Trophoblast cell (in vitro differentiated cells and primary cell): ENCODE data around the gene QSOX2.

Experiments
- DNase-seq, 2 donors: peaks; one replicate each; pipeline ENCODE4 v3.0.0-alpha.2; 2016
- H2AFZ ChIP-seq: 2 replicates; pipeline ENCODE4 v1.6.1; 2013; ENCODE audit warnings: low read length, moderate library complexity, mild to moderate bottlenecking; ENCODE audit not compliant: insufficient read depth, poor library complexity
- H2AK5ac ChIP-seq: 2 replicates; pipeline ENCODE4 v1.6.1; 2013; ENCODE audit warnings: mild to moderate bottlenecking, low read length
- H2BK120ac ChIP-seq: 2 replicates; pipeline ENCODE4 v1.6.1; 2013; ENCODE audit warnings: low read length, mild to moderate bottlenecking, moderate library complexity; ENCODE audit not compliant: insufficient read depth, poor library complexity
- H2BK12ac ChIP-seq: 2 replicates; pipeline ENCODE4 v1.6.1; 2013; ENCODE audit warnings: mild to moderate bottlenecking, low read length, moderate library complexity
- H2BK5ac ChIP-seq: 2 replicates; pipeline ENCODE4 v1.6.1; 2013; ENCODE audit warnings: low read length, low read depth, moderate library complexity, mild to moderate bottlenecking; ENCODE audit not compliant: poor library complexity
- H3K14ac ChIP-seq: 2 replicates; pipeline ENCODE4 v1.6.1; 2013; ENCODE audit warnings: mild to moderate bottlenecking, low read length
- H3K18ac ChIP-seq: 2 replicates; pipeline ENCODE4 v1.6.1; 2013; ENCODE audit warnings: mild to moderate bottlenecking, low read length
- H3K23ac ChIP-seq: 2 replicates; pipeline ENCODE4 v1.6.1; 2013; ENCODE audit warnings: low read length
- H3K27ac ChIP-seq: 2 replicates; pipeline ENCODE4 v1.5.1; 2013; ENCODE audit warnings: low read depth, mild to moderate bottlenecking, inconsistent platforms, low read length, moderate library complexity
- H3K27me3 ChIP-seq: 2 replicates; pipeline ENCODE4 v1.6.1; 2013; ENCODE audit warnings: inconsistent platforms, mild to moderate bottlenecking, low read length, moderate library complexity; ENCODE audit not compliant: insufficient read depth
- H3K36me3 ChIP-seq, 2 experiments: 1 replicate in 1 of 2; 2 replicates in 1 of 2; pipeline ENCODE4 v1.6.1; 2013; ENCODE audit warnings: low read length in 2 of 2, mild to moderate bottlenecking in 2 of 2, moderate library complexity in 1 of 2; ENCODE audit not compliant: insufficient read depth in 2 of 2, control insufficient read depth in 1 of 2
- H3K4ac ChIP-seq: 2 replicates; pipeline ENCODE4 v1.6.1; 2013; ENCODE audit warnings: low read depth, mild to moderate bottlenecking, low read length, moderate library complexity
- H3K4me1 ChIP-seq, 2 experiments: 1 replicate in 1 of 2; 2 replicates in 1 of 2; pipeline ENCODE4 v1.6.1; 2013; ENCODE audit warnings: low read length in 2 of 2, mild to moderate bottlenecking in 2 of 2, moderate library complexity in 1 of 2; ENCODE audit not compliant: insufficient read depth in 2 of 2, control insufficient read depth in 1 of 2
- H3K4me2 ChIP-seq: 2 replicates; pipeline ENCODE4 v1.6.1; 2013; ENCODE audit warnings: inconsistent platforms, mild to moderate bottlenecking, low read length, moderate library complexity
- H3K4me3 ChIP-seq: 2 replicates; pipeline ENCODE4 v1.5.1; 2013; ENCODE audit warnings: mild to moderate bottlenecking, low read depth, low read length, inconsistent platforms
- H3K79me1 ChIP-seq: one replicate; pipeline ENCODE4 v1.6.1; 2013; ENCODE audit warnings: low read length
- H3K79me2 ChIP-seq: 2 replicates; pipeline ENCODE4 v1.6.1; 2013; ENCODE audit warnings: low read length, mild to moderate bottlenecking; ENCODE audit not compliant: control insufficient read depth, insufficient read depth, poor library complexity
- H3K9ac ChIP-seq: 2 replicates; pipeline ENCODE4 v1.6.1; 2013; ENCODE audit warnings: mild to moderate bottlenecking, low read length
- H3K9me3 ChIP-seq: 2 replicates; pipeline ENCODE4 v1.6.1; 2013; ENCODE audit warnings: low read depth, mild to moderate bottlenecking, control low read depth, inconsistent platforms, low read length; ENCODE audit not compliant: insufficient read depth
- H4K12ac ChIP-seq: 2 replicates; pipeline ENCODE4 v1.6.1; 2013; ENCODE audit warnings: low read depth, mild to moderate bottlenecking, low read length, moderate library complexity
- H4K8ac ChIP-seq: 2 replicates; pipeline ENCODE4 v1.6.1; 2013; ENCODE audit warnings: low read depth, mild to moderate bottlenecking, low read length, moderate library complexity
- H4K91ac ChIP-seq: one replicate; pipeline ENCODE4 v1.6.1; 2013; ENCODE audit warnings: low read depth, mild to moderate bottlenecking, low read length, moderate library complexity
- WGBS: extraction: QIAGEN DNeasy Blood & Tissue Kit; methylation state at CpG from one replicate; pipeline ENCODE4 v1.1.7; 2013; ENCODE audit warnings: missing lambda C conversion rate; ENCODE audit not compliant: insufficient read length, insufficient coverage; ENCODE audit errors: extremely low coverage; 5-methylcytosine and 5-hydroxymethylcytosine counted together

QSOX2 gene

DNA sequence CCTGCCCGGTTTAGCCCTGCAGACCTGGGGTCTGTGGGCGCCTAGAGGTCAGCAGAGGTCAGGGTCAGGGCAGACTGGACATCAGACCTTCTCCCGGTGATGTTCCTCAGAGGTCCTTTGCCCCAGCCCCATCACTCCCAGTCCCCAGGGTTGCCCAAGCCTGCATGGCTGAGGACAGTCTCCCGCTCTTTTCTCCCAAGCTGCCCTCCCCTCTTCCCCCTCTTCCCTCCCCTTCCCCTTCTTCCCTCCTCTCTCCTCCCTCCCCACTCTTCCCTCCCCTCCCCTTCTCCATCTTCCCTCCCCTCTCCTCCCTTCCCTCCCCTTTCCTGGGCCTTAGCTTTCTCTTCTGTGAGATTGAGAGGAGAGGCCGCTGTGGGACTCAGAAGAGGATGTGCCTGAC lies 51.1 kb downstream of the QSOX2 start:
- DNase-seq: no peak
- Histone ChIP-seq H3K18ac (no peak overlapping the region), H2BK120ac (no peak overlapping the region), H3K79me2 (no peaks in the 10 kb centered on the region), H3K36me3 (no peaks in the 10 kb centered on the region), H2BK12ac (no peak overlapping the region), H4K8ac (no peak overlapping the region), H3K4me1 (no peaks in the 10 kb centered on the region), H3K9ac (no peak overlapping the region), H2BK5ac (no peak overlapping the region), H3K4me2 (no peak overlapping the region), H3K23ac (no peak overlapping the region), H4K91ac (no peak overlapping the region), H3K4ac (no peak overlapping the region), H3K27ac (no peak overlapping the region), H3K4me3 (no peak overlapping the region), H3K27me3 (peaks cover 75% of the 10 kb centered on the region), H2AFZ (no peak overlapping the region), H3K79me1 (no peaks in the 10 kb centered on the region), H3K9me3 (peaks cover 22% of the 10 kb centered on the region), H3K14ac (no peak overlapping the region), H4K12ac (no peak overlapping the region), H2AK5ac (no peak overlapping the region)
- no CpG with 5 or more reads among the region's 5 CpGs for WGBS

DNA sequence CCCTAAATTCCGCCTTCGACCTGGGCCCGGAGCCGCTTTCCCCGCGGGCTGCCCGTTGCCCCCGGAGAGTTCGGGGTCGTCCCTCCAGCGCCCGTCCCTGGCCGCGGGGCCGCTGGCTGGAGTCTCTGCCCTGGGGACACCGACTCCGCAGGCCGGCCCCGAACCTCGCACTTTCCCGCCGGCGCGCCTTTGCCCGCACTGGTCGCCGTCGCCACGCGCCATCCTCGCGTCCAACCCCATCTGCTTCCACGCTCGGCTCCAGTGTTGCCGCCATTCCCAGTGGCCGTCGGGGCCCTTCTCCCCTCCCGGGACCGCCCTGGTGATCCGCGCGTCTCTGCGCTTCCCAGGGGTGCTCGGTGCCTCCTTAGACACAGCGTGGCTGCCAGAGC lies 51.7 kb downstream of the QSOX2 start:
- H3K14ac ChIP-seq: no peak overlapping the region
- H3K23ac ChIP-seq: no peak overlapping the region
- no peak overlapping the region for H4K12ac ChIP-seq
- DNase-seq: no peak
- H3K4me3 ChIP-seq: no peak overlapping the region
- peaks cover 69% of the 10 kb centered on the region for H3K27me3 ChIP-seq
- H2AFZ ChIP-seq: no peak overlapping the region
- H2BK12ac ChIP-seq: no peak overlapping the region
- no peaks in the 10 kb centered on the region for H3K36me3 ChIP-seq
- H3K79me2 ChIP-seq: no peaks in the 10 kb centered on the region
- no peak overlapping the region for H2AK5ac ChIP-seq
- no peak overlapping the region for H3K18ac ChIP-seq
- no peak overlapping the region for H4K8ac ChIP-seq
- H4K91ac ChIP-seq: no peak overlapping the region
- H3K4me2 ChIP-seq: no peak overlapping the region
- H3K9me3 ChIP-seq: peaks cover 18% of the 10 kb centered on the region
- H3K4me1 ChIP-seq: no peaks in the 10 kb centered on the region
- no peak overlapping the region for H3K9ac ChIP-seq
- H3K27ac ChIP-seq: no peak overlapping the region
- H3K4ac ChIP-seq: no peak overlapping the region
- WGBS: no CpG with 5 or more reads among the region's 45 CpGs
- H2BK120ac ChIP-seq: no peak overlapping the region
- H2BK5ac ChIP-seq: no peak overlapping the region
- no peaks in the 10 kb centered on the region for H3K79me1 ChIP-seq

DNA sequence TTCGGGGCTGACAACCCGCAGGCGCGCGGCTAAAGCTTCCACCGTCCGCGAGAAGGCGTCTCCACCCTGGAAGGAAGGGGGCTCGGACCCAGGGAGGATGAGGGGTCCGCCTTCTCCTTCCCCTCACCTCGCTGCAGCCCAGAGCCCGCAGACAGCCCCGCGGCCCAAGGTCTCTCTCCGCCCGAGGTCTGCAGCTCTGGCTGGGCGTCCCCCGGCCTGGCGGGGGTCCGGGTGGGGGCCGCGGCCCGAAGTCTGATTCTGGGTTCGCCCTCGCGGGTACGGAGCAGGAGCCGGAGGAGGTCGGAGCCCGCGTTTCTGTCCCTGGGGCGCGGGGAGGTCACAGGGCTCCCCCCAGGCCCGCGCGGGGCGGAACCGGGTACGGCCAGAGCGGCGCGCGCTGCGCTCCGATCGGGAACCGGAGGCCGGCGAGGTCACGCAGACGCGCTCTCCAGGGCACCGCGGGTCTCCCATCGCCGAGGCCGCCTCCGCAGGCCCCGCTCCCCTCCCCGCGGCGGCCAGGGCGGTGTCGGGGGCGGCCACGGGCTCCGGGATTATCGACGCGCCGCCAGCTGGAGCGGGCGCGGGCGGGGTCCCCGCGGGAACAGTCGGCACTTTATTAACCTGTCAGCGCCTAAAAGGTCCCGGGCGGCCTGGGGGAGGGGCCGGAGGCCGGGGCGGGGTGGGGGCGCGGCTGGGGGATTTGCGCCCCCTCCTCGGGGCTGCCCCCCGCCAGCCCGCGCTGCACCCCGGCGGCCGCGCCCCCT lies 52.3 kb downstream of the QSOX2 start:
- H4K8ac ChIP-seq: no peak overlapping the region
- H3K36me3 ChIP-seq: no peaks in the 10 kb centered on the region
- H2BK120ac ChIP-seq: no peak overlapping the region
- no peak overlapping the region for H2AFZ ChIP-seq
- H3K23ac ChIP-seq: no peak overlapping the region
- H3K18ac ChIP-seq: no peak overlapping the region
- WGBS: no CpG with 5 or more reads among the region's 96 CpGs
- DNase-seq: no peak
- H3K14ac ChIP-seq: no peak overlapping the region
- no peak overlapping the region for H3K27ac ChIP-seq
- H3K27me3 ChIP-seq: peaks cover 63% of the 10 kb centered on the region
- H3K4me1 ChIP-seq: no peaks in the 10 kb centered on the region
- no peak overlapping the region for H2BK5ac ChIP-seq
- peak overlapping the region; percentile 18 for H3K4me2 ChIP-seq
- no peaks in the 10 kb centered on the region for H3K79me1 ChIP-seq
- H3K9me3 ChIP-seq: peaks cover 18% of the 10 kb centered on the region
- no peak overlapping the region for H3K4ac ChIP-seq
- no peak overlapping the region for H4K12ac ChIP-seq
- no peak overlapping the region for H3K9ac ChIP-seq
- H3K79me2 ChIP-seq: no peaks in the 10 kb centered on the region
- H2AK5ac ChIP-seq: no peak overlapping the region
- H4K91ac ChIP-seq: no peak overlapping the region
- H3K4me3 ChIP-seq: no peak overlapping the region
- no peak overlapping the region for H2BK12ac ChIP-seq

DNA sequence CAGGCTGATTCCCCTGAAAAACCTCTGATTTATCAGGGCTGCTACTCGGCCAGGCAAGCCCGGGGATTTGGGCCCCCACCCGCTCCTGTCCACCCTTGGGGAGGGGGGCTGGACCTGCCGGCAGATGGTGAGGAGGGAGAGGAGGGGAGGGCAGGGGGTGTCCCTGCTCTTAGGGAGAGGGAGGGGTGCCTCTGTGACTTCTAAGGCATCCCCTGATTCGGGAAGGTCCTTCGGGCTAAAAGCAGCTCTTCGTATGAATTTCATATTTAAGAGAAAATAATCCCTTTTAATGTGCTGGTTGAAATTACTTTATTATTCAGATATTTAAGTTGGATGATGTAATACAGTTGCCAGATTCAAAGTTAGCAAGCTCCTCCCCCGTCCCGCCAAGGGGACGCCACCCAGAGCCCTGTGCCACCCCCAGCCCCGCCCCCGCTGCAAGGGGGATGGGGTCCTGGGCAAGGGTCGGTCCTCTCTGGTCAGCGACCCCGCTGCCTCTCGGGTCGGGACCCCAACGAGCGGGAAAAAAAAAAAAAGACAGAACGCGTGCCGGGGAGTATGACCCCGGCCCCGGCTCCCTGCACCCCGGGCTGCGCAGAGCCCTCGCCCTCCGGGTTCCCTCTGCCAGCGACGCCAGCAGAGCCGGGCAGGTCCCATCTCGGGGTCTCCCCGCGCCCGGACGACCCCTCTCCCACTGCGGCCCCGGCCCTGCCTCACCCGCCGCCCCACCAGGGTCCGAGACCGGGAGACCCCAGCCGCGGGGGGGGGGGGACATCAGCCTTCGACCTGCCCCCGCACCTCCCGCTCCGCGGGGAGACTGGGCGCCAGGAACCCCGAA lies 53.1 kb downstream of the QSOX2 start:
- Histone ChIP-seq H3K9me3 (peaks cover 18% of the 10 kb centered on the region), H3K14ac (no peak overlapping the region), H4K8ac (no peak overlapping the region), H3K27ac (no peak overlapping the region), H2BK5ac (no peak overlapping the region), H3K4me2 (no peak overlapping the region), H4K12ac (no peak overlapping the region), H3K36me3 (no peaks in the 10 kb centered on the region), H3K79me1 (no peaks in the 10 kb centered on the region), H3K4ac (no peak overlapping the region), H3K27me3 (peaks cover 55% of the 10 kb centered on the region), H3K4me1 (no peaks in the 10 kb centered on the region), H4K91ac (no peak overlapping the region), H3K9ac (no peak overlapping the region), H3K4me3 (no peak overlapping the region), H2BK120ac (no peak overlapping the region), H3K79me2 (no peaks in the 10 kb centered on the region), H2BK12ac (no peak overlapping the region), H3K23ac (no peak overlapping the region), H2AFZ (no peak overlapping the region), H3K18ac (no peak overlapping the region), H2AK5ac (no peak overlapping the region)
- no peak for DNase-seq
- WGBS: no CpG with 5 or more reads among the region's 51 CpGs
